MCF 10A (cell line): ENCODE results near the gene TCF19. TPM values are rescaled to one million over a fixed set of nuclear protein-coding genes. Genes with fewer than 3 reads are reported as not detected.

Source experiments
- BruUV-seq: library from RNA; stranded (reverse); fragments of 400-500 nt; replicated peaks from 2 replicates; lab custom pipeline; 2021; lab: Mats Ljungman, UMichigan
- CTCF ChIA-PET: fragments of 300-600 bp; sonication (Branson Sonifier 250); formaldehyde crosslinking; extraction: SDS; loops from one replicate; lab custom pipeline; 2021; ENCODE audit warnings: antibody characterized with exemption, inconsistent platforms; lab: Yijun Ruan, JAX
- POLR2A ChIA-PET: fragments of 300-600, 350-650 bp; sonication (Branson Sonifier 250); formaldehyde crosslinking; extraction: SDS; loops from one replicate; lab custom pipeline; 2020; ENCODE audit warnings: antibody characterized with exemption, inconsistent platforms; lab: Yijun Ruan, JAX
- DNase-seq: peaks from one replicate; pipeline ENCODE4 v3.0.0-alpha.2; 2018; ENCODE audit not compliant: unreplicated experiment
- H3K27ac Mint-ChIP-seq: one replicate; pipeline ENCODE4 v1.8.0; 2022; ENCODE audit warnings: mild to moderate bottlenecking, low read depth, mixed read lengths; ENCODE audit not compliant: unreplicated experiment
- H3K27me3 Mint-ChIP-seq: one replicate; pipeline ENCODE4 v1.8.0; 2022; ENCODE audit warnings: mixed read lengths; ENCODE audit not compliant: insufficient read depth, unreplicated experiment
- H3K36me3 Mint-ChIP-seq: one replicate; pipeline ENCODE4 v1.8.0; 2022; ENCODE audit warnings: mild to moderate bottlenecking, moderate library complexity, mixed read lengths; ENCODE audit not compliant: insufficient read depth, unreplicated experiment
- H3K4me1 Mint-ChIP-seq: one replicate; pipeline ENCODE4 v1.8.0; 2022; ENCODE audit warnings: mixed read lengths; ENCODE audit not compliant: insufficient read depth, unreplicated experiment
- H3K4me3 Mint-ChIP-seq: one replicate; pipeline ENCODE4 v1.8.0; 2022; ENCODE audit warnings: mild to moderate bottlenecking, moderate library complexity, mixed read lengths; ENCODE audit not compliant: unreplicated experiment
- H3K9me3 Mint-ChIP-seq: one replicate; pipeline ENCODE4 v1.8.0; 2022; ENCODE audit warnings: mixed read lengths; ENCODE audit not compliant: unreplicated experiment
- intact Hi-C: fragments of 100-400 bp; cut with micrococcal nuclease; formaldehyde crosslinking; loops from 2 replicates; pipeline ENCODE4 v1.14.1; 2022
- total RNA-seq: library from RNA; stranded (reverse); gene quantifications from 2 replicates; pipeline ENCODE4 v1.2.3, GENCODE V29; 2022
- TF ChIP-seq, protein P1 (sequence below): fragments of 200-600 bp; IDR thresholded peaks from one replicate; pipeline ENCODE4 v1.8.0; 2022; ENCODE audit warnings: antibody characterized with exemption, mild to moderate bottlenecking; ENCODE audit not compliant: unreplicated experiment

TCF19 gene
- total RNA-seq, 1 experiment from 2014 or later = 6.5 TPM

DNA sequence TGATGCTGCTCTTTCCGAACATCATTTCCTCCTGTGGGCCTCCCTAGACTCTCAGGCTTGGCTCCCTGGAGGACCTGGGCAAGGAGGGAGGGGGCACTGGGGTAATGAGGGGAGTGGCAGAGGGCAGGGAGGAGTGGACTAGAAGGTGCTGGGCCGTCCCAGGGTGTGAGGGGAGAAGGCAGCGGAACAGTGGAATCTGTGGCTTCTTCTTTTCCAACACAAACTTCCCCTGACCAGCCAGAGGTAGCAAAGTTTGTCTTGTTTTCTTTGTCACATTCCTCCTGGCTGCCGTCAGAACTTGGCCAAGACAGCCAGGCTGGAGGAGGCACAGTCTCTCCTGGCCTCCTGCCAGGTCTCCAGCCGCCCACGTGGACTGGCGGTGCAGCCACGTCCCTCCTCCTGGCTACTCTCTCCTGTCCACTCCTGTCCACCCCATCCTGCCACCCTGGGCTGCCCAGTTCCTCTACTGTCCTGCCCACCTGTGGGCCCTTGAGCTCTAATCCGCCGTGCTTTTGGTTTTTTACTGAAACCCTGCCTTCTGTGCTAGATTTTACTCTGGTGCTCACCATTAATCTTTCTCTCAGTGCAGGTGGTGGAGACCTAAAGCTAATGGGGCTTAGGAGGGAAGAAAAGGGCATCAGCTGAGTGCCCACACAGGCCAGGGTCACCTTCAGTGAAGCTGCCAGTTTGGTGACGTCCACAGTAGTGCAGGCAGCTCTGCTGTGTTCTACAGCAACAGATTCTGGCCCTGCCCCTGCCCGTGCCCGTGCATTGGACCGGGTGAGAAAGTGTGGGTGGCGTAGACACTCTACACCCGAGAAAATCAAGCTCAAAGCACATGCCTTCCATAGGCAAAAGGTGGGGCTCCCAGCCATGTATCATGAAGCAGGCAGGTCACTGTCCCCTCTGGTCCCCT is 35.3 kb upstream of the TCF19 start:
- BruUV-seq = no TSS peak
- Mint-ChIP-seq H3K4me3 (peak overlapping the region; percentile 10), H3K27me3 (no peaks in the 10 kb centered on the region), H3K9me3 (no peaks in the 10 kb centered on the region), H3K36me3 (peaks cover 10% of the 10 kb centered on the region), H3K27ac (peak overlapping the region; percentile 86), H3K4me1 (peaks cover 46% of the 10 kb centered on the region)
- ChIA-PET CTCF (interaction anchor here (0.6 to 0.9 kb wide), 6 partner anchors 30 to 208 kb away, joined by 3 read pairs; no protein-coding TSS in a partner anchor), POLR2A (interaction anchor here (5.1 kb wide), 1 partner anchor 8 kb away, joined by 60 read pairs; the partner anchor contains the start of gene PSORS1C1)
- peak; percentile 90 for DNase-seq
- intact Hi-C loops = no loop called here
- TF ChIP-seq, protein P1, sequence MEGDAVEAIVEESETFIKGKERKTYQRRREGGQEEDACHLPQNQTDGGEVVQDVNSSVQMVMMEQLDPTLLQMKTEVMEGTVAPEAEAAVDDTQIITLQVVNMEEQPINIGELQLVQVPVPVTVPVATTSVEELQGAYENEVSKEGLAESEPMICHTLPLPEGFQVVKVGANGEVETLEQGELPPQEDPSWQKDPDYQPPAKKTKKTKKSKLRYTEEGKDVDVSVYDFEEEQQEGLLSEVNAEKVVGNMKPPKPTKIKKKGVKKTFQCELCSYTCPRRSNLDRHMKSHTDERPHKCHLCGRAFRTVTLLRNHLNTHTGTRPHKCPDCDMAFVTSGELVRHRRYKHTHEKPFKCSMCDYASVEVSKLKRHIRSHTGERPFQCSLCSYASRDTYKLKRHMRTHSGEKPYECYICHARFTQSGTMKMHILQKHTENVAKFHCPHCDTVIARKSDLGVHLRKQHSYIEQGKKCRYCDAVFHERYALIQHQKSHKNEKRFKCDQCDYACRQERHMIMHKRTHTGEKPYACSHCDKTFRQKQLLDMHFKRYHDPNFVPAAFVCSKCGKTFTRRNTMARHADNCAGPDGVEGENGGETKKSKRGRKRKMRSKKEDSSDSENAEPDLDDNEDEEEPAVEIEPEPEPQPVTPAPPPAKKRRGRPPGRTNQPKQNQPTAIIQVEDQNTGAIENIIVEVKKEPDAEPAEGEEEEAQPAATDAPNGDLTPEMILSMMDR = no peak

DNA sequence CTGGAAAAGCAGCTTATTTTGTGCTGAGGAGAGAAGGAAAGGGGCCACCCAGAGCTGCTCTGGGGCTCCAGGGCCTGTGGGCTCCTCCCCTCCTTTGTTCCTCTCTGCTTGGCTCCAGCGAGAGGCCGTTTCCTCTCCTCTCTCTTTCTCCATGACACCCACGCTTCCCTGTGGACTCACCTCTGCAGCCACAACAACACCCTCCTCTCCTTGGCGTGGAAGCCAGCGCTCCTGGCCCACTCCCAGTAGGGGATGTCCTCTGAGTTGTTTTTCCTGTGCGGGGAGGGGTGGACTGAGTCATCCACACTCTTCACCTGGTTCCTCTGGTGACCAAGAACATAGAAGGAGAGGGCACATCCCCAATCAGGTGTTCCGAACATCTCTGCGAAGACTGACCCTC is 33.2 kb upstream of the TCF19 start:
- POLR2A ChIA-PET = interaction anchor here (0.6 to 5.1 kb wide), 4 partner anchors 10 to 408 kb away, joined by 3 to 60 read pairs (median 5); partner anchors contain the start of genes MDC1 and PSORS1C1
- Mint-ChIP-seq H3K27me3 (no peaks in the 10 kb centered on the region), H3K9me3 (no peaks in the 10 kb centered on the region), H3K36me3 (peaks cover 12% of the 10 kb centered on the region), H3K27ac (peak overlapping the region; percentile 55), H3K4me3 (peak overlapping the region; percentile 53), H3K4me1 (peaks cover 47% of the 10 kb centered on the region)
- BruUV-seq = no TSS peak
- DNase-seq = peak; percentile 91
- CTCF ChIA-PET = interaction anchor here (0.7 to 4.5 kb wide), 9 partner anchors 9 to 210 kb away, joined by 3 to 43 read pairs (median 5); no protein-coding TSS in a partner anchor
- TF ChIP-seq, protein P1 = no peak
- intact Hi-C loops = loop anchor here (1.0 to 5.0 kb wide), 2 partner anchors 10 to 38 kb away; no protein-coding TSS in a partner anchor

DNA sequence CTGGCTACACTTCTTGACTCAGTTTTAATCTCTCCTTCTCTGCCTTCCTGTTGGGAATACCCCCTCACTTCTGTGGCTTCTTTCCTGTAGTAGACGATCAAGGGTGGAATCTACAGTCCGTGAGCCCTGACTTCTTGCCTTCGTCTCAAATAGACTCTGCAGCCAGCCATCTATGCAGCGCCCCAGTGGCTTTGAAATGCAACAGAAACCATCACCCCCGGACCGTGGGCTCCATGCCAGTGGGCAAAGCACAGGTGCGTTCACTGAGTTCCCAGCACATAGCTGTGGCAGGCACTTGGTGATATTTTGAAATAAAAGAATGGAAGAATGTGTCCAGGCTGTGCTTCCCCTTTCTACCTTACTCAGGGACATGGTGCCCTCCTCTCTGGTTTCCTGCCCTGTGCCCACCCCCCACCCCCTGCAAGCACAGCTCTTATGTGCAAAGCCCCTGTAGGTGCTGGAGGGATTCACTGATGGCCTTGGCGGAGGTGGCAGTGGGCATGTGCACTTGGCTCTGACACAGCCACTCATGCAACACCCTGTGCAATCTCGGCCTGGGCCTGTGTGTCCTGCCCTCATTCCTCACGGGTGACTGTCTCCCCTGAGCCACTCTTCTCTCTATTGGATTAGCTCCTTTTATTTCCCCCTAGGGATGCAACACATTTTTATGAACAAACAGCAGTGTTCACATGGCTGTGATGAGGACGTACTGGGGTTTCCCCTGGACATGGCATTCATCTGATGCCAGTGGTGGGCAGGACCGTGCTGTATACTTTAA is 32.6 kb upstream of the TCF19 start:
- Mint-ChIP-seq H3K4me3 (peak overlapping the region; percentile 53), H3K27me3 (no peaks in the 10 kb centered on the region), H3K4me1 (peaks cover 47% of the 10 kb centered on the region), H3K9me3 (no peaks in the 10 kb centered on the region), H3K27ac (peak overlapping the region; percentile 55), H3K36me3 (peaks cover 13% of the 10 kb centered on the region)
- ChIA-PET POLR2A (interaction anchor here (0.6 to 5.1 kb wide), 7 partner anchors 10 to 478 kb away, joined by 3 to 60 read pairs (median 3); partner anchors contain the start of genes MDC1 and PSORS1C1), CTCF (interaction anchor here (0.6 to 4.5 kb wide), 9 partner anchors 9 to 318 kb away, joined by 3 to 43 read pairs (median 10); no protein-coding TSS in a partner anchor)
- BruUV-seq = no TSS peak
- intact Hi-C loops = loop anchor here (1.0 to 5.0 kb wide), 2 partner anchors 10 to 38 kb away; no protein-coding TSS in a partner anchor
- DNase-seq = peak; percentile 73
- TF ChIP-seq, protein P1 = no peak
